ENCODE data around the gene SPARCL1.

The SPARCL1 gene

GRCh38 chr4:87559090-87559837, 30.1 kb upstream of the SPARCL1 start:
- Histone ChIP-seq H3K4me2 (ENCODE audit: low read length) (no peak overlapping the region), H3K4me3 (ENCODE audit: low read depth, low read length, poor library complexity, severe bottlenecking) (no peak overlapping the region), H3K4me1 (ENCODE audit: insufficient read depth, low read length, severe bottlenecking) (no peaks in the 10 kb centered on the region), H3K27ac (ENCODE audit: low read depth, low read length, poor library complexity, severe bottlenecking) (no peak overlapping the region), H3K79me2 (ENCODE audit: insufficient read depth, low read length) (no peaks in the 10 kb centered on the region), H3K36me3 (ENCODE audit: insufficient read depth, low read length) (no peaks in the 10 kb centered on the region), H3K9me2 (ENCODE audit: low read depth, low read length) (no peaks in the 10 kb centered on the region), H4K20me1 (ENCODE audit: insufficient read depth, low read length) (no peaks in the 10 kb centered on the region), H3F3A (ENCODE audit: insufficient read depth, low read length) (no peaks in the 10 kb centered on the region), H3K27me3 (ENCODE audit: insufficient read depth, low read length) (no peaks in the 10 kb centered on the region), H3K9ac (ENCODE audit: low read length) (no peak overlapping the region), H3K9me3 (ENCODE audit: low read length) (no peaks in the 10 kb centered on the region), H2AFZ (ENCODE audit: low read length) (no peak overlapping the region)
- TF ChIP-seq EZH2 (IDR thresholded peaks at IDR 0.05; ENCODE audit: borderline replicate concordance, low read length) (no peak), CTCF (IDR thresholded peaks at IDR 0.05; ENCODE audit: low read length) (no peak)

GRCh38 chr4:87557348-87557747, 28.2 kb upstream of the SPARCL1 start:
- Histone ChIP-seq H3K9me2 (ENCODE audit: low read depth, low read length) (no peaks in the 10 kb centered on the region), H2AFZ (ENCODE audit: low read length) (no peak overlapping the region), H3K79me2 (ENCODE audit: insufficient read depth, low read length) (no peaks in the 10 kb centered on the region), H3K27ac (ENCODE audit: low read depth, low read length, poor library complexity, severe bottlenecking) (no peak overlapping the region), H3K9me3 (ENCODE audit: low read length) (no peaks in the 10 kb centered on the region), H3K4me3 (ENCODE audit: low read depth, low read length, poor library complexity, severe bottlenecking) (no peak overlapping the region), H4K20me1 (ENCODE audit: insufficient read depth, low read length) (no peaks in the 10 kb centered on the region), H3K4me2 (ENCODE audit: low read length) (no peak overlapping the region), H3K36me3 (ENCODE audit: insufficient read depth, low read length) (no peaks in the 10 kb centered on the region), H3K9ac (ENCODE audit: low read length) (no peak overlapping the region), H3K27me3 (ENCODE audit: insufficient read depth, low read length) (no peaks in the 10 kb centered on the region), H3K4me1 (ENCODE audit: insufficient read depth, low read length, severe bottlenecking) (no peaks in the 10 kb centered on the region), H3F3A (ENCODE audit: insufficient read depth, low read length) (no peaks in the 10 kb centered on the region)
- TF ChIP-seq CTCF (IDR thresholded peaks at IDR 0.05; ENCODE audit: low read length) (no peak), EZH2 (IDR thresholded peaks at IDR 0.05; ENCODE audit: borderline replicate concordance, low read length) (no peak)

- Histone ChIP-seq H3K27me3 (ENCODE audit: insufficient read depth, low read length) (no peaks in the 10 kb centered on the region), H3K27ac (ENCODE audit: low read depth, low read length, poor library complexity, severe bottlenecking) (no peak overlapping the region), H3K9me2 (ENCODE audit: low read depth, low read length) (no peaks in the 10 kb centered on the region), H3K4me1 (ENCODE audit: insufficient read depth, low read length, severe bottlenecking) (no peaks in the 10 kb centered on the region), H2AFZ (ENCODE audit: low read length) (no peak overlapping the region), H3K9ac (ENCODE audit: low read length) (no peak overlapping the region), H3K9me3 (ENCODE audit: low read length) (no peaks in the 10 kb centered on the region), H3F3A (ENCODE audit: insufficient read depth, low read length) (no peaks in the 10 kb centered on the region), H3K36me3 (ENCODE audit: insufficient read depth, low read length) (no peaks in the 10 kb centered on the region), H3K4me3 (ENCODE audit: low read depth, low read length, poor library complexity, severe bottlenecking) (no peak overlapping the region), H3K79me2 (ENCODE audit: insufficient read depth, low read length) (no peaks in the 10 kb centered on the region), H3K4me2 (ENCODE audit: low read length) (no peak overlapping the region), H4K20me1 (ENCODE audit: insufficient read depth, low read length) (no peaks in the 10 kb centered on the region)
- TF ChIP-seq EZH2 (IDR thresholded peaks at IDR 0.05; ENCODE audit: borderline replicate concordance, low read length) (no peak), CTCF (IDR thresholded peaks at IDR 0.05; ENCODE audit: low read length) (no peak)
Observed at GRCh38 chr4:87555773-87556619, 26.8 kb upstream of the SPARCL1 start.

Measured in OCI-LY1 (cell line).